ENCODE data around the gene MPIG6B.

DNA sequence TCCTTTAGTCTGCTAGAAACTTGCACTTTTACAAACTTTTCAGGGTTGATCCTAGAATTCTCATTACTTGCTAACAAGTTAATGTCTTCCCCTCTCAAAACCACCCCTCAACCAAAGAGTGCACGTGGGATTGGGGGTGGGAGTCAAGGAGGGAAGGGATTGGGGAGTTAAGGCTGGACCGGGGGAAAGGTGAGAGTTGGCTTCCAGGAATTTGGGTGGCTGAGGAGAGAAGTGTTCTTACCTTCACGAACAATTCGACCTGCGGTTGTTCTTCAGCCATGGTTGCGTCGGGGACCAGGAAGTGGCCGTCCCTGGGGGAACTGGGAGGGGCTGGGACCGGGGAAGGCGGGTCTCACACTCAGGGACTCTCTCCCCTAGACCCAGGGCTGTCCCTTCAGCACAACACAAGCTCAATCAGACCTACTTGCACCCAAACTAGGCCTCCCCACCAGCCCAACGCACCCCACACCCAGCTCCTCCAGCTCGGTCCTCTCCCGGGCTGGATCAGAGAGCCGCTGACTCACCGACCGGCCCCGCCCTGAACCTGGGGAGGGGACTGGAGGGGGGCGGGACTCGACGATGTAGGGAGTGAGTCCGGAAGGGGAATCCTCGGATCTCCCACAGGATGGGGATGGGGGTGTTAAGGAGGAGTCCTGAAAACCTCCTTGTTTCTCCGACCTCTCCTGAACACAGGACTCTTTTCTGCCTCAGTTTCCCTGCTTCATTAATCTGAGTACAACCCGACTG lies 13.0 kb downstream of the MPIG6B start, which contains the start of gene CLIC1:
- TF ChIP-seq, protein P1, sequence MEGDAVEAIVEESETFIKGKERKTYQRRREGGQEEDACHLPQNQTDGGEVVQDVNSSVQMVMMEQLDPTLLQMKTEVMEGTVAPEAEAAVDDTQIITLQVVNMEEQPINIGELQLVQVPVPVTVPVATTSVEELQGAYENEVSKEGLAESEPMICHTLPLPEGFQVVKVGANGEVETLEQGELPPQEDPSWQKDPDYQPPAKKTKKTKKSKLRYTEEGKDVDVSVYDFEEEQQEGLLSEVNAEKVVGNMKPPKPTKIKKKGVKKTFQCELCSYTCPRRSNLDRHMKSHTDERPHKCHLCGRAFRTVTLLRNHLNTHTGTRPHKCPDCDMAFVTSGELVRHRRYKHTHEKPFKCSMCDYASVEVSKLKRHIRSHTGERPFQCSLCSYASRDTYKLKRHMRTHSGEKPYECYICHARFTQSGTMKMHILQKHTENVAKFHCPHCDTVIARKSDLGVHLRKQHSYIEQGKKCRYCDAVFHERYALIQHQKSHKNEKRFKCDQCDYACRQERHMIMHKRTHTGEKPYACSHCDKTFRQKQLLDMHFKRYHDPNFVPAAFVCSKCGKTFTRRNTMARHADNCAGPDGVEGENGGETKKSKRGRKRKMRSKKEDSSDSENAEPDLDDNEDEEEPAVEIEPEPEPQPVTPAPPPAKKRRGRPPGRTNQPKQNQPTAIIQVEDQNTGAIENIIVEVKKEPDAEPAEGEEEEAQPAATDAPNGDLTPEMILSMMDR (IDR thresholded peaks at IDR 0.05): no peak
- TF ChIP-seq POLR2A (IDR thresholded peaks at IDR 0.05) (peak in 3 of 4 donors; percentile 77 to 96 (median 94)), POLR2AphosphoS5 (IDR thresholded peaks at IDR 0.05) (peak; percentile 97 to 99), EP300 (IDR thresholded peaks at IDR 0.05) (peak in 1 of 4 donors; percentile 23)

Data from upper lobe of left lung (tissue), 4 donors.